OCI-LY1 (cell line): Measurements from ENCODE around the gene COP1.

ENCODE experiments used
- EZH2 ChIP-seq: fragments of 200-600 bp; sonication (generic), shearing (Covaris generic); IDR thresholded peaks from 2 replicates; pipeline ENCODE4 v1.8.0; 2017; ENCODE audit warnings: borderline replicate concordance, mixed run types, mild to moderate bottlenecking, antibody characterized with exemption, low read length, moderate library complexity, mixed read lengths
- TF ChIP-seq, protein P1 (sequence below): fragments of 200-600 bp; sonication (generic), shearing (Covaris generic); IDR thresholded peaks from 2 replicates; pipeline ENCODE4 v1.5.1; 2017; ENCODE audit warnings: mild to moderate bottlenecking, antibody characterized with exemption, low read length, moderate library complexity, mixed read lengths

DNA sequence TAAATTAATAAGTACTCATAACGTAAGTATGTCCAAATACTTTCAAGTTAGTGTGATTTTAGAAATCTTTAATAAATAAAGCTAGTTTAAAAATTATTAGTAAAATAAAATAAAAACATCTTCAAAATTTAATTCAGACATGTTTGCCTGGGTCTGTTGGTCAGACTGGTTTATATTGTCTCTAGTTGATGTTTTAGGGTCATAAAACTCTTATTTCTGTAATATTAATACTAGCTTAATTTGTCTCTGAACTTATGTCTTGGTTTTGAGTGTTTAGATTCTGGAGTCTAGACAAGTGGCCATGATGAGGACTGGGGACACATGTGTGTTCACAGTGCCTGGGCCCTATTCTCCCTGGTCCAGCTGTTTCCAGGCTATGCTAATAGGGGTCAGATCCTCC lies 279.1 kb downstream of the COP1 start:
- TF ChIP-seq EZH2: no peak
- TF ChIP-seq, protein P1, sequence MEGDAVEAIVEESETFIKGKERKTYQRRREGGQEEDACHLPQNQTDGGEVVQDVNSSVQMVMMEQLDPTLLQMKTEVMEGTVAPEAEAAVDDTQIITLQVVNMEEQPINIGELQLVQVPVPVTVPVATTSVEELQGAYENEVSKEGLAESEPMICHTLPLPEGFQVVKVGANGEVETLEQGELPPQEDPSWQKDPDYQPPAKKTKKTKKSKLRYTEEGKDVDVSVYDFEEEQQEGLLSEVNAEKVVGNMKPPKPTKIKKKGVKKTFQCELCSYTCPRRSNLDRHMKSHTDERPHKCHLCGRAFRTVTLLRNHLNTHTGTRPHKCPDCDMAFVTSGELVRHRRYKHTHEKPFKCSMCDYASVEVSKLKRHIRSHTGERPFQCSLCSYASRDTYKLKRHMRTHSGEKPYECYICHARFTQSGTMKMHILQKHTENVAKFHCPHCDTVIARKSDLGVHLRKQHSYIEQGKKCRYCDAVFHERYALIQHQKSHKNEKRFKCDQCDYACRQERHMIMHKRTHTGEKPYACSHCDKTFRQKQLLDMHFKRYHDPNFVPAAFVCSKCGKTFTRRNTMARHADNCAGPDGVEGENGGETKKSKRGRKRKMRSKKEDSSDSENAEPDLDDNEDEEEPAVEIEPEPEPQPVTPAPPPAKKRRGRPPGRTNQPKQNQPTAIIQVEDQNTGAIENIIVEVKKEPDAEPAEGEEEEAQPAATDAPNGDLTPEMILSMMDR: no peak
